Neural progenitor cell (in vitro differentiated cells): Measurements from ENCODE around the gene SGO2. TPM values are rescaled to one million over a fixed set of nuclear protein-coding genes. Genes with fewer than 3 reads are reported as not detected.

Experiments
- DNase-seq: peaks from one replicate; pipeline ENCODE4 v3.0.0-alpha.2; 2016; ENCODE audit warnings: low spot score
- H2AFZ ChIP-seq: fragments of 200-600 bp; sonication (generic); replicated peaks from 2 replicates; pipeline ENCODE4 v1.6.1; 2016; ENCODE audit warnings: antibody characterized with exemption
- H3F3A ChIP-seq: fragments of 200-600 bp; sonication (generic); 2 replicates; pipeline ENCODE4 v1.6.1; 2016; ENCODE audit warnings: antibody characterized with exemption, low read depth
- H3K27ac ChIP-seq: fragments of 200-600 bp; sonication (generic); 2 replicates; pipeline ENCODE4 v1.5.1; 2016; ENCODE audit warnings: mild to moderate bottlenecking
- H3K27me3 ChIP-seq: fragments of 200-600 bp; sonication (generic); 2 replicates; pipeline ENCODE4 v1.6.1; 2016; ENCODE audit warnings: mild to moderate bottlenecking, moderate library complexity
- H3K36me3 ChIP-seq: fragments of 200-600 bp; sonication (generic); 2 replicates; pipeline ENCODE4 v1.5.1; 2016
- H3K4me1 ChIP-seq: fragments of 200-600 bp; sonication (generic); 2 replicates; pipeline ENCODE4 v1.6.1; 2016; ENCODE audit warnings: mixed run types
- H3K4me2 ChIP-seq: fragments of 200-600 bp; sonication (generic); 2 replicates; pipeline ENCODE4 v1.6.1; 2016
- H3K4me3 ChIP-seq: fragments of 200-600 bp; sonication (generic); 2 replicates; pipeline ENCODE4 v1.5.1; 2016
- H3K79me2 ChIP-seq: fragments of 200-600 bp; sonication (generic); 2 replicates; pipeline ENCODE4 v1.6.1; 2016; ENCODE audit warnings: low read depth
- H3K9ac ChIP-seq: fragments of 200-600 bp; sonication (generic); 2 replicates; pipeline ENCODE4 v1.6.1; 2016
- H3K9me3 ChIP-seq: fragments of 200-600 bp; sonication (generic); 2 replicates; pipeline ENCODE4 v1.5.1; 2016; ENCODE audit warnings: low read depth
- H4K20me1 ChIP-seq: fragments of 200-600 bp; sonication (generic); 2 replicates; pipeline ENCODE4 v1.6.1; 2016; ENCODE audit warnings: low read depth
- H3K27ac Mint-ChIP-seq: 3 replicates; pipeline ENCODE4 v1.8.0; 2021; ENCODE audit warnings: mixed read lengths
- H3K27me3 Mint-ChIP-seq: 2 replicates; pipeline ENCODE4 v1.8.0; 2022; ENCODE audit warnings: low read depth, mild to moderate bottlenecking, inconsistent platforms, moderate library complexity, mixed read lengths; ENCODE audit not compliant: insufficient read depth
- H3K36me3 Mint-ChIP-seq: 3 replicates; pipeline ENCODE4 v1.8.0; 2021; ENCODE audit warnings: mixed read lengths
- H3K4me1 Mint-ChIP-seq: 3 replicates; pipeline ENCODE4 v1.8.0; 2021; ENCODE audit warnings: mixed read lengths
- H3K4me3 Mint-ChIP-seq: 3 replicates; pipeline ENCODE4 v1.8.0; 2021; ENCODE audit warnings: mild to moderate bottlenecking, moderate library complexity, mixed read lengths
- H3K9me3 Mint-ChIP-seq: 3 replicates; pipeline ENCODE4 v1.8.0; 2020; ENCODE audit warnings: mixed read lengths
- CTCF ChIP-seq: fragments of 200-600 bp; sonication (generic); IDR thresholded peaks from 2 replicates; pipeline ENCODE4 v1.5.1; 2017; ENCODE audit warnings: antibody characterized with exemption, mild to moderate bottlenecking
- EZH2 ChIP-seq: fragments of 200-600 bp; sonication (generic); IDR thresholded peaks from 2 replicates; pipeline ENCODE4 v1.6.1; 2017; ENCODE audit warnings: antibody characterized with exemption, mild to moderate bottlenecking, moderate library complexity
- EZH2phosphoT487 ChIP-seq: fragments of 200-600 bp; sonication (generic); IDR thresholded peaks from 2 replicates; pipeline ENCODE4 v1.6.1; 2017; ENCODE audit warnings: antibody characterized with exemption
- total RNA-seq: library from RNA; depleted of rRNA; stranded (reverse); fragments of >200 nt; gene quantifications from 2 replicates; pipeline ENCODE4 v1.2.3, GENCODE V29; 2015; ENCODE audit warnings: low replicate concordance

The SGO2 gene
- total RNA-seq, 1 donor from 2014 or later: 83.8 TPM

GRCh38 chr2:200515155-200515554 is 10.9 kb upstream of the SGO2 start:
- peaks cover 9% of the 10 kb centered on the region for H3K9me3 Mint-ChIP-seq

GRCh38 chr2:200523158-200523557 is 2.8 kb upstream of the SGO2 start:
- Histone ChIP-seq H3F3A (peaks cover 7% of the 10 kb centered on the region), H3K4me3 (no peak overlapping the region), H3K27me3 (peaks cover 49% of the 10 kb centered on the region), H3K4me2 (no peak overlapping the region), H3K36me3 (no peaks in the 10 kb centered on the region), H3K9me3 (no peaks in the 10 kb centered on the region), H4K20me1 (peaks cover 10% of the 10 kb centered on the region), H3K9ac (no peak overlapping the region), H2AFZ (no peak overlapping the region), H3K27ac (no peak overlapping the region), H3K4me1 (peaks cover 12% of the 10 kb centered on the region), H3K79me2 (peaks cover 19% of the 10 kb centered on the region)
- DNase-seq: no peak
- H3K27me3 Mint-ChIP-seq: no peaks in the 10 kb centered on the region
- H3K4me1 Mint-ChIP-seq: peaks cover 16% of the 10 kb centered on the region
- H3K4me3 Mint-ChIP-seq: no peak overlapping the region
- H3K27ac Mint-ChIP-seq: no peak overlapping the region
- TF ChIP-seq CTCF (no peak), EZH2phosphoT487 (no peak), EZH2 (no peak)
- H3K36me3 Mint-ChIP-seq: no peaks in the 10 kb centered on the region
- no peaks in the 10 kb centered on the region for H3K9me3 Mint-ChIP-seq

More at GRCh38 chr2:200515155-200515554, 10.9 kb upstream of the SGO2 start:
- Mint-ChIP-seq H3K4me1 (peaks cover 3% of the 10 kb centered on the region), H3K36me3 (no peaks in the 10 kb centered on the region), H3K4me3 (no peak overlapping the region), H3K27me3 (no peaks in the 10 kb centered on the region), H3K27ac (no peak overlapping the region)
- TF ChIP-seq EZH2phosphoT487 (no peak), CTCF (no peak), EZH2 (no peak)
- no peaks in the 10 kb centered on the region for H3K4me1 ChIP-seq
- DNase-seq: no peak
- no peaks in the 10 kb centered on the region for H3K79me2 ChIP-seq
- no peaks in the 10 kb centered on the region for H3K36me3 ChIP-seq
- no peak overlapping the region for H3K4me2 ChIP-seq
- H3F3A ChIP-seq: no peaks in the 10 kb centered on the region
- peaks cover 8% of the 10 kb centered on the region for H3K9me3 ChIP-seq
- H3K27ac ChIP-seq: no peak overlapping the region
- H3K4me3 ChIP-seq: no peak overlapping the region
- H2AFZ ChIP-seq: no peak overlapping the region
- H3K9ac ChIP-seq: no peak overlapping the region
- H4K20me1 ChIP-seq: no peaks in the 10 kb centered on the region
- H3K27me3 ChIP-seq: peaks cover 15% of the 10 kb centered on the region

GRCh38 chr2:200523604-200524003 is 2.4 kb upstream of the SGO2 start:
- Mint-ChIP-seq H3K27me3 (no peaks in the 10 kb centered on the region), H3K36me3 (no peaks in the 10 kb centered on the region), H3K9me3 (no peaks in the 10 kb centered on the region), H3K4me1 (peaks cover 16% of the 10 kb centered on the region), H3K27ac (no peak overlapping the region), H3K4me3 (no peak overlapping the region)
- Histone ChIP-seq H4K20me1 (peaks cover 10% of the 10 kb centered on the region), H3K9me3 (no peaks in the 10 kb centered on the region), H3K79me2 (peaks cover 24% of the 10 kb centered on the region), H3K27me3 (peaks cover 49% of the 10 kb centered on the region), H3F3A (peaks cover 7% of the 10 kb centered on the region), H3K4me1 (peaks cover 12% of the 10 kb centered on the region), H3K9ac (no peak overlapping the region), H3K4me2 (no peak overlapping the region), H3K36me3 (no peaks in the 10 kb centered on the region), H3K27ac (no peak overlapping the region), H3K4me3 (no peak overlapping the region), H2AFZ (no peak overlapping the region)
- no peak for DNase-seq
- TF ChIP-seq CTCF: no peak
- no peak for TF ChIP-seq EZH2
- no peak for TF ChIP-seq EZH2phosphoT487
